OCI-LY3 (cell line): ENCODE data around the gene POMGNT2.

Experiments used
- CTCF ChIP-seq: fragments of 200-600, 300-600 bp; sonication (generic); IDR thresholded peaks from 2 replicates; pipeline ENCODE4 v1.5.1; 2014; ENCODE audit warnings: antibody characterized with exemption, low read length, low read depth
- EZH2phosphoT487 ChIP-seq: fragments of 200-600 bp; shearing (Covaris generic); IDR thresholded peaks from 2 replicates; pipeline ENCODE4 v1.6.1; 2018; ENCODE audit warnings: antibody characterized with exemption, mixed run types, low read depth

DNA sequence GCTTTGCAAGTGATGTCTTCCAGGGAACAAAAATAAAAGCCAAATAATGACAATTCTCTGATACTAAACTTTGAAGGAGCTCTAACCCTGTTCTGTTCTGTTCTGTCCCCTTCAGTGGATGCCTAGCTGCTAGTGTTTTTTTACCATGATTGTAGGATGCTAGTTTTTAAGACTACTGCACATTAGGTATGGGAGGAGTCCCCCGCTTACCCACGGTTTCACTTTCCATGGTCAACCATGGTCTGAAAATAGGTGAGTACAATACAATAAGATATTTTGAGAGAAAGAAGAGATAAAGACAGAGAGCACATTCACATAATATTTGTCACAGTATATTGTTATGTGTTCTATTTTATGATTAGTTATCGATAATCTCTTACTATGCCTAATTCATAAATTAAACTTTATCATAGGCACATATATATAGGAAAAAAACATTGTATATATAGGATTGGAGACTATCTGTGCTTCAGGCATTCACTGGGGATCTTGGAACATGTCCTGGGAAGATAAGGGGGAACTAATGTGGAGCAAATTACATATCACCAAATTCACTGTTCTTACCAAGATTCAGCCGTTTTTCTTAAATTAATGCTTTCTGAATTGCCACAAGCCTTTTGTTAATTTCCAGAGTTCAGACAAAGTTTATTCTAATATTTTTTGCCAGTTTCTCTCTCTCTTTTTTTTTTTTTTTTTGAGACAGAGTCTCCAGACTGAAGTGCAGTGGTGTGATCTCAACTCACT lies 32.8 kb upstream of the POMGNT2 start:
- TF ChIP-seq CTCF (no peak), EZH2phosphoT487 (no peak)
